ENCODE results near the gene KLF16.

KLF16 gene

DNA sequence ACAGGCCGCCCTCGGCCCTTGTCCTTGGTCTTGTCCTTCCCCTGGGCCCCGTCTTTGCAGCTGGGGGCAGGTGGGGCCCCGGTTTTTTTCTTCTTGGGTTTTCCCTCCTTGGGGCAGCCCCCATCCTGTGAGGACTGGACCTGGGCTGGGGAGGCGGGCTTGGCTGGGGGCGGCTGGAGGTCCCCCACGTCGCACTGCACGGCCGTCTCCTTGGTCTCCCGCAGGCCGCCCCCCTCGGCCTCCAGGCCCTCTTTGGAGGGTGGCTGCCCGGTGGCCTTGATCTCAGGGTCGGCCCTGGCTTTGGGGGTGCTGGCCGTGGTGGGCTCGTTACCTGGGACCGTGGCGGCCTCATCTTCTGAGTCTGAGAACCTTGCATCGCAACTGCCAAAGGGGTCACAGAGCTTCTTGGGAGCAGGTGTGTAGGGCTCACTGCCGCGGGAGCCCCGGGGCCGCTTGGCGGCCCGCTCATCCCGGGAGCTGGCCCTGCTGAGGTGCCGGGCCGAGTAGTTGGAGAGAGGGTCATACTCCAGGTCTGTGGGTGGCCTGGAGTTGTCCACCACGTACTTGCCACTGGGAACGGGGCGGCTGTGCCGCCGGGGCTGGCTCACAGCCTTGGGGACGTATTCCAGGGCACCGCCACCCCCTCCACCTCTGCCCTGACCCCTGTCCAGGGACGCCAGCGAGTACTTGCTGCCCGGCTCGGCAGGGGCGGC is 35.7 kb downstream of the KLF16 start:
- H2AFZ ChIP-seq (ENCODE audit: low read length, unreplicated experiment), result no peak overlapping the region
- peaks cover 9% of the 10 kb centered on the region for H3K79me2 ChIP-seq (ENCODE audit: control insufficient read depth, insufficient read depth, low read length, unreplicated experiment)
- H3K27ac ChIP-seq (ENCODE audit: low read depth, low read length), result no peak overlapping the region
- no peaks in the 10 kb centered on the region for H3K27me3 ChIP-seq (ENCODE audit: insufficient read depth, low read length)
- H3K36me3 ChIP-seq (ENCODE audit: insufficient read depth, low read length), result no peaks in the 10 kb centered on the region
- H3K4me1 ChIP-seq (ENCODE audit: control insufficient read depth, insufficient read depth, low read length, unreplicated experiment), result no peaks in the 10 kb centered on the region
- no peak overlapping the region for H3K4me3 ChIP-seq (ENCODE audit: low read depth, low read length)

DNA sequence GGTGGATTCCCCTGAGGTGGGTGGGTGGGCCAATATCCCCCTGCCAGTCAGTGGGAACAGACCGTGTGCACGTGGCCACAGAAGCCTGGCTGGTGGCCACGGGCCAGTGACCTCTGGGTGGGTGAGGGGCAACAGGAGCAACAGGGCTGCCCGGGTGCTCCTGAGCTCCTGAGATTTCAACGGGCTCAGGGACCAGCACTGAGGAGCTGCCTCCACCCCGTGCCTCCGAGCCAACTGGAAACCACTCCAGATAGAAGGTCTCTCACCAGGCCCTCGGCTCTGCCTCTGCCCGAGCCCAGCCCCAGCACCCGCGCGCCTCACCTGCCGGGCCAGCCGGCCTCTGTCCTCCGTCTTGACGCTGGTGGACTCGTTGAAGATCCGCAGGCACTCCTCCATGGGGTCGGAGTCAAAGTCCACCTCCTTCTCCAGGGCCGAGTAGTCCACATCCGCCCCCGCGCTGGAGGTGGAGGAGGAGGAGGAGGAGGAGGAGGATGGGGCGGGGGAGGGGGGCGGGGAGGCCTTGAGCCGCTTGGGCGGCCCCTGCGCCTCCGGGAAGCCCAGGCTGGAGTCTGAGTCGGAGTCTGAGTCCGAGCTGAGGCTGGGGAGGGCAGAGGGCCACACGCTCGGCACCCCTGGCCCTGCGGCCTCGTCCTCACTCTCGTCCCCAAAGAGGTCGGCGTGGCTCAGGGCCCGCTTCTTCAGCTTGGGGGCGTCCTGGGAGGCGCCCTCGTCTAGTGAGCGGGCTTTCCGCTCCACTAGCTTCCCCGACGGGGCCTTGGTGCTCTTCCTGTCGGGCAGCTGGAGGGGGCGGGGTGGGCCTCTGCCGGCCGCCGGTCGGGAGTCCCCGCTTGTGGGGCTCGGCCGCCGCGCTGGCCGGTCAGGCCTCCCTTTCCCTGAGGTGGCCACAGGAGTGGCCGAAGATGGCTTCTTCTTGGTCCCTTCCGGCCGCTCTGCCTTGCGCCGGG is 36.5 kb downstream of the KLF16 start:
- Histone ChIP-seq H3K4me3 (ENCODE audit: low read depth, low read length) (no peak overlapping the region), H3K79me2 (ENCODE audit: control insufficient read depth, insufficient read depth, low read length, unreplicated experiment) (peaks cover 9% of the 10 kb centered on the region), H2AFZ (ENCODE audit: low read length, unreplicated experiment) (no peak overlapping the region), H3K4me1 (ENCODE audit: control insufficient read depth, insufficient read depth, low read length, unreplicated experiment) (no peaks in the 10 kb centered on the region), H3K36me3 (ENCODE audit: insufficient read depth, low read length) (no peaks in the 10 kb centered on the region), H3K27me3 (ENCODE audit: insufficient read depth, low read length) (no peaks in the 10 kb centered on the region), H3K27ac (ENCODE audit: low read depth, low read length) (no peak overlapping the region)

DNA sequence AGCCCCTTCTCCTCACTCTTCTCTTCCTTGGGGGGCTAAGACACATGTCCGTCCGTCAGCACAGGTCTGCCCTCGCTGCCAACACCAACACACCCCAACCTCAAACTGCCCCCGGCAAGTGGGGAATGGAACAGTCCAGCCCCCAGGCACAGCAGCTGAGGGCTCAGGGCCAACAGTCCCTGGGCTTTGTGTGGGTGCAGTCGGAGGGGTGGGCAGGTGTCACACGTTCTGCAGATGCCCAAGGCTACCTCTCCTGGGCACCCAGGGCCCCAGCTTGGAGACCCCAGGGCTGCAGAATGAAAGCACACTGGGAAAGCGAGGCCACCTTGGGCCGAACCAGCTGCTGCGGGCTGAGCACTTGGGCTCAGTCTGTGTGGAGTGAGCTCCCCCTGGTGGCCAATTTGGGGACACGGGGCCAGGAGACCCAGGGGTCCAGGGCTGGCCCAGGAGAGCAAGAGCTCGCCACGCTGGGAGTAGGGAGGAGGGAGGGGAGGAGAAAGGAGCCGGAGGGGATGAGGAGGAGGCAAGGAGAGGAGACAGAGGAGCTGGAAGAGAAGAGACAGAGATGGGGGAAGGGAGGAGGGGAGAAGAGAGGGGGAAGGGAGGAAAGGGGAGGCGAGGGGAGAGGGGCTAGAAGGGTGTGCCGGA is 37.3 kb downstream of the KLF16 start:
- Histone ChIP-seq H3K4me3 (ENCODE audit: low read depth, low read length) (no peak overlapping the region), H2AFZ (ENCODE audit: low read length, unreplicated experiment) (no peak overlapping the region), H3K4me1 (ENCODE audit: control insufficient read depth, insufficient read depth, low read length, unreplicated experiment) (no peaks in the 10 kb centered on the region), H3K27ac (ENCODE audit: low read depth, low read length) (no peak overlapping the region), H3K27me3 (ENCODE audit: insufficient read depth, low read length) (no peaks in the 10 kb centered on the region), H3K36me3 (ENCODE audit: insufficient read depth, low read length) (no peaks in the 10 kb centered on the region), H3K79me2 (ENCODE audit: control insufficient read depth, insufficient read depth, low read length, unreplicated experiment) (peaks cover 8% of the 10 kb centered on the region)

DNA sequence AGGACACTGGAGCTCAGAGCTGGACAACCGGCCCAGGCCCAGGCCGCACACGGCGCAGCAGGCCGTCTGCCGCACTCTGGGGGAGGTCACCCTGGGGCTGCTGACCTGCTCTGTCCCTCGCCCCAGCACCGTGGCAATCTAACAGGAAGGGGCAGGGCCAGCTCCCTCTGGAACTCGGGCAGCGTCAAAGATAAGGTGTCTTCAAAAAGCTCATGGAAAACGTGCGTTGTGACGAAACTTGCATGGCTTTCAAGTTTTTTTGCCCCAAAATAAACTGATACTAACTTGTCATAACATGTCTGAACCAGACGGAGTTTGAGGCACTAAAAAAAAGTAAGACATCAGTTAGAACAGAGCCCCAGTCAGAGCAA is 39.1 kb downstream of the KLF16 start:
- Histone ChIP-seq H3K27me3 (ENCODE audit: insufficient read depth, low read length) (no peaks in the 10 kb centered on the region), H3K4me1 (ENCODE audit: control insufficient read depth, insufficient read depth, low read length, unreplicated experiment) (no peaks in the 10 kb centered on the region), H3K4me3 (ENCODE audit: low read depth, low read length) (no peak overlapping the region), H3K27ac (ENCODE audit: low read depth, low read length) (no peak overlapping the region), H3K36me3 (ENCODE audit: insufficient read depth, low read length) (no peaks in the 10 kb centered on the region), H2AFZ (ENCODE audit: low read length, unreplicated experiment) (no peak overlapping the region), H3K79me2 (ENCODE audit: control insufficient read depth, insufficient read depth, low read length, unreplicated experiment) (peaks cover 3% of the 10 kb centered on the region)

DNA sequence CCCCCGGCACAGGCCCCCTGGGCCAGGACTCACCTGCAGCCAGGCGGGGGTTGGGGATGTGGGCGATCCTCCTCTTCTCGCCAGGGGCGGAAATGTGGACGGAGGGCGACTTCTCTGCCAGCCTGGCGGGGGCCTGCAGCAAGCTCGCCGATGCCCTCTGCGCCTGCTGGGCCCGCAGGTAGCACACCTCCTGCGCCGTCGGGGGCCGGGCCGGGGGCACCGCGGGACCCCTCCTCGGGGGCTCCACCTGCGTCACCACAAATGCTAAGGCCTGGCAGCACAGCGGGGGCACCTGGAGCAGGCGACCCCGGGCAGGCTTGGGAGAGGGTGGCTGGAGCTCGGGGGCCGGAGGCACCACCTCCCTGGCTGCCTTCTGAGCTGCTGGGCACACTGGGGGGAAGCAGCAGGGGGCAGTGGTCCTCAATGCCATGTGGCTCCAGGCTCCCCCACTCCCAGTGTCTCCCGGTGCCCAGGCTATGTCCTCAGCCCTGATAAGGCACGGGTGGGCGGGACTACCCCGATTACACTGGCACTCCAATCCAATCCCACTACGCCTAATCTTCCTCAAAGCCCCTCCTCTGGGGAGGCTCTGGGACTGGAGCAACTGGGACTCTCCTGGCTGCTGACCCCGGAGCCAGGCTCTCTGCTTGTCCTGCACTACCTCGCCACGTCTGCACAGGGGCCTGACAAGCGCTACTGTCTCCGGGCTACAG is 39.7 kb downstream of the KLF16 start:
- no peak overlapping the region for H3K4me3 ChIP-seq (ENCODE audit: low read depth, low read length)
- no peak overlapping the region for H3K27ac ChIP-seq (ENCODE audit: low read depth, low read length)
- H3K27me3 ChIP-seq (ENCODE audit: insufficient read depth, low read length), result no peaks in the 10 kb centered on the region
- H3K79me2 ChIP-seq (ENCODE audit: control insufficient read depth, insufficient read depth, low read length, unreplicated experiment), result peaks cover 3% of the 10 kb centered on the region
- H3K36me3 ChIP-seq (ENCODE audit: insufficient read depth, low read length), result no peaks in the 10 kb centered on the region
- no peak overlapping the region for H2AFZ ChIP-seq (ENCODE audit: low read length, unreplicated experiment)
- no peaks in the 10 kb centered on the region for H3K4me1 ChIP-seq (ENCODE audit: control insufficient read depth, insufficient read depth, low read length, unreplicated experiment)

DNA sequence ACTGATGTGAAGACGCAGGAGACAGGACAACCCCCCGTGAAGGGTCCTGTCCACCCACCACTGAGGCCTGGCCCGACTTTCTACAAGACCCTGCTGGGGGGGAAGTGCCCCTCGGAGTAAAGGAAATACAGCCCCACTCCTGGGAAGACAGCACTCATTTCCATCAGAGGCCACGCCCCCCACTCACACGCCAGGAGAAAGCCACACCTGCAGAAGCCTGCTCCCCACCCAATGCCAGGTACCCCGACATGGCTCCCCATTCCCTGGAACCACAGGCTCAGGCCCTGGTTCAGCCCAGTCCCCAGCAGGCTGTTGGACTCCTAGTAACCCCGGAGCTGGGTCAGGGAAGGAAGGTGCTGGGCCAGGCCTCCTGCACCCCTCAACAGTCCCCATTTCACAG is 40.4 kb downstream of the KLF16 start:
- no peaks in the 10 kb centered on the region for H3K36me3 ChIP-seq (ENCODE audit: insufficient read depth, low read length)
- H3K4me1 ChIP-seq (ENCODE audit: control insufficient read depth, insufficient read depth, low read length, unreplicated experiment), result no peaks in the 10 kb centered on the region
- H3K27ac ChIP-seq (ENCODE audit: low read depth, low read length), result no peak overlapping the region
- no peak overlapping the region for H3K4me3 ChIP-seq (ENCODE audit: low read depth, low read length)
- H3K79me2 ChIP-seq (ENCODE audit: control insufficient read depth, insufficient read depth, low read length, unreplicated experiment), result peaks cover 3% of the 10 kb centered on the region
- H3K27me3 ChIP-seq (ENCODE audit: insufficient read depth, low read length), result no peaks in the 10 kb centered on the region
- H2AFZ ChIP-seq (ENCODE audit: low read length, unreplicated experiment), result no peak overlapping the region

DNA sequence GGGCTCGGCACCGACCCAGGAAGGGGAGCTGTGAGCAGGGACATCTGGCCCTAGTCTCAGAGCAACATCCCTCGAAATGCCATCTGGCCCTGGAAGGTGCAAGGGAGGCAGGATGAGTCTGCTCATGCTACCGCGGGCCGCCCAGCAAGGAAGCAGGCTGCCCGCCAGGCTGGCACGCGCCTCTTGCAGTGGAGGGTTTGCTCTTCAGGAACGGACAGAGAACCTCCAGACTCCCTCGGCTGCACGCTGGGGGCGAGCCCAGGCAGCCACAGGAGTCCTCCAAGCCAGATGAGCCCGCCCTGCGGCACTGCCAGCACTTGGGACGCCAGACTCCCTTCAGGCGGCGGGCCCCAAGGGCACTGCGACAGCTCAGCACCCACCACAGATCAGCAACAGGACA is 41.2 kb downstream of the KLF16 start:
- Histone ChIP-seq H3K36me3 (ENCODE audit: insufficient read depth, low read length) (no peaks in the 10 kb centered on the region), H3K27me3 (ENCODE audit: insufficient read depth, low read length) (no peaks in the 10 kb centered on the region), H3K4me3 (ENCODE audit: low read depth, low read length) (no peak overlapping the region), H2AFZ (ENCODE audit: low read length, unreplicated experiment) (no peak overlapping the region), H3K4me1 (ENCODE audit: control insufficient read depth, insufficient read depth, low read length, unreplicated experiment) (no peaks in the 10 kb centered on the region), H3K79me2 (ENCODE audit: control insufficient read depth, insufficient read depth, low read length, unreplicated experiment) (peaks cover 3% of the 10 kb centered on the region), H3K27ac (ENCODE audit: low read depth, low read length) (no peak overlapping the region)

DNA sequence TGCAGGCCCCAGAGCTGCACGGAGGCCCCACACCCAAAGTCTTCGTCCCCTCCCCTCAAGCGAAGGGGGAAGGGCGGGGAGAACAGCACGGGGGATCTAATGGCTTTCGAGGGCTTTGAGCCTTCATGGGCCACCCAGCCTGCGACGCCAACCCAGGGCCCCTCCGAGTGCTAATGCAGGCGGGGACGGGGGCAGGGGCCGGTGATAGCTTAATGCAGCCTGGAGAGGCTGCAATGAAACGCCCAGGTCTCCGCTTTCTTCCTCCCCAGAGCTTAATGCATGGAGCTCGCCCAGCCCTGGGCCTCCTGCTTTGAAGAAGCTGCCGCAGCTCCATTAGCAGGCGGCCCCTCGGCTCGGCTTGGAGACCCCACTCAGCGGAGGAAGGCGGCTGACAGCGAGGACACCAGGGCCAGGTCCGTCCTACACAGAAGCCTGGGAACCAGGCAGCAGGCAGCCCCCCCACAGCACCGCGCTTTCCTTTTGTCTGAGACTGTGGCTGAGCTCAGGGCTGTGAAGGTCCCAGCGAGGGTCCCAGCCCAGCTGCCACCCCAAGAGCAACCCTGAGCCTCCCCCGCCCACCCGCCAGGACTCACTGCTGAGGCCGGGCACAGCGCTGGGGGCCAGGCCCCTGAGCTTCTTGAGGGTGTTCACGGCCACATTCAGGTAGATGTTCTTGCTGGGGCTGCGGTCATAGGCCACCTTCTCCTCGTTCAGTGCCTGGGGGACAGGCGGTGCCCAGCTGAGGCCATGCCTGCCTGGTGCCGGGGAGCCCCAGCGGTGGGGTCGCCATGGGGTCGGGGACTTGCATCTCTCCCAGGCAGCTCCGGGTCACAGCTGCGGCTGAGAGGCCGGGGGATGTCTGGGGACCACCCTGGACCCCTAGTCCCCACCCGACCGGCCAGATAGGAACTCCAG is 43.8 kb downstream of the KLF16 start:
- no peaks in the 10 kb centered on the region for H3K36me3 ChIP-seq (ENCODE audit: insufficient read depth, low read length)

DNA sequence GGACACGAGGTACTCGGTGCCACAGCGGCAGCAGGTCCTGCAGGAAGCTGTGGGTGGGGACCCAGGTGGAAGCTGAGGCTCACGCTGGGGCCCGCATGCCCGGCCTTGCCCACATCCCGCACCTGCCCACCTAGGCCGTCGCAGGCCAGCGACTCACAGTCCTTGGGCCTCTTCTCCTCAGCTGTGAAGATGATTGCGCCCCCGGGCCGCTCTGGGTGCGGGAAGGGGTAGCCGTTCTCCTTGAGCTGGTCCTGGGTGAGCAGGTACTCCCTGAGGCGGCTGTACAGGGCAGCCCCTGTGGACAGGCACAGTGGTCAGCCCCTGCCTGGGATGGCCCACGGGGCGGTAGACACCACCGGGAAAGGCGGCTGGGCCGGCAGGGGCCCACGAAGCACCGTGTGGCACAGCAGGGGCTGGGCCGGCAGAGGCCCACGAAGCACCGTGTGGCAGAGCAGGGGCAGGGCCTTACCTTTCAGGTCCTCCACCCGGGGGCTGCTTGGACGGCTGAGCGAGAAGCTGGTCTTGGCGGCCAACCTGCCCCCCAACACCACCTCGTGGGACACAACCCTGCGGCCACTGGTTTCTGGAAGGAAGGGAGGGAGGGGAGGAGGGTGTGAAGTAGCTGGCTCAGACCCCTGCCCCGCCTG is 44.7 kb downstream of the KLF16 start:
- Histone ChIP-seq H3K27ac (ENCODE audit: low read depth, low read length) (no peak overlapping the region), H3K4me1 (ENCODE audit: control insufficient read depth, insufficient read depth, low read length, unreplicated experiment) (no peaks in the 10 kb centered on the region), H2AFZ (ENCODE audit: low read length, unreplicated experiment) (no peak overlapping the region), H3K4me3 (ENCODE audit: low read depth, low read length) (no peak overlapping the region), H3K79me2 (ENCODE audit: control insufficient read depth, insufficient read depth, low read length, unreplicated experiment) (no peaks in the 10 kb centered on the region), H3K36me3 (ENCODE audit: insufficient read depth, low read length) (no peaks in the 10 kb centered on the region), H3K27me3 (ENCODE audit: insufficient read depth, low read length) (no peaks in the 10 kb centered on the region)

More for the DNA sequence above, 43.8 kb downstream of the KLF16 start:
- no peak overlapping the region for H2AFZ ChIP-seq (ENCODE audit: low read length, unreplicated experiment)
- no peaks in the 10 kb centered on the region for H3K79me2 ChIP-seq (ENCODE audit: control insufficient read depth, insufficient read depth, low read length, unreplicated experiment)
- H3K4me1 ChIP-seq (ENCODE audit: control insufficient read depth, insufficient read depth, low read length, unreplicated experiment), result no peaks in the 10 kb centered on the region
- H3K27ac ChIP-seq (ENCODE audit: low read depth, low read length), result no peak overlapping the region
- H3K27me3 ChIP-seq (ENCODE audit: insufficient read depth, low read length), result no peaks in the 10 kb centered on the region
- H3K4me3 ChIP-seq (ENCODE audit: low read depth, low read length), result no peak overlapping the region

All from ACC112 (cell line).